Activated naive CD4-positive, alpha-beta T cell treated with anti-CD3 and anti-CD28 coated beads, Interleukin-2, amount 50 U/mL, for 16 hours (primary cell): ENCODE measurements around the gene DCLK1.

Source experiments
- DNase-seq: peaks from one replicate; pipeline ENCODE4 v3.0.0-alpha.2; 2020

DCLK1 gene

GRCh38 chr13:35817642-35818607, 313.3 kb downstream of the DCLK1 start:
- no peak for DNase-seq

- DNase-seq = no peak
These were observed 316.6 kb downstream of the DCLK1 start for GRCh38 chr13:35814605-35815011.

- no peak for DNase-seq
These were observed 318.4 kb downstream of the DCLK1 start for GRCh38 chr13:35812736-35813135.

DNA sequence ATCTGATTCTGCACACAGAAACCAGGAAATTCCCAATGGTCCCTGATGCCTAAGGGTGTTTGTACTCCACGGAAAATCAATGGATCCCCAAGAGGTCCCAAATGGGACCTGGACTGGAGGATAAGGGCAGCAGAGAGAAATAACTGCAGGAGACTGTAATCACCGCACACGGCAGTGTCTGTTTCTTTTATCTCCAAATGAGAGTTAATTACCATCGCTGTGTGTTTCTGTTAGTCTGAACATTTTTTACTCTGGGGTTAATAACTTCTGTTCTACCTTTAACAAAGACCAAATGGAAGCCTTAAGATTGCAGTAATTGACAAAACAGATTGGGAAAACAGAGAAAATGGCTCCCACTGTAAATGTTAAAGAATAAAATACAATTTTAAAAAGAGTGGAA, 320.9 kb downstream of the DCLK1 start:
- no peak for DNase-seq

DNA sequence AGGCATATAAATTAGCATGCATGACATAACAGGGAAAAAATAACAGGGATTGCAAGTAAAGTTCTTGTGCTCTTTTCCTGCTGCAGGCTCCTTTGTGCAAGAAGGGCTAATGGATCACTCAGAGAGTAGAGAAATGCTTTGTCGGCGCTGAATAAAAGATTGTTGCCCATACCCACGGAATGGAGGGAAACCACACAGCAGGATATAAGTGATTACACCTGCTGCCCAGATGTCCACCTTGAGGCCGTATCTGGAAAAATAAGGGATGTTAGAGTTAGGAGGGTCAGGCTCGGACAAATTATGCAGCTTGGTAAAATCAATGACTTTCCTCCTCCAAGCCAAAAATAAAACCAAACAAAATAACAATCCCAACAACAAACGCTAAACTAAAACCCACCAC, 322.3 kb downstream of the DCLK1 start:
- DNase-seq = no peak

- no peak for DNase-seq
These were observed 326.3 kb downstream of the DCLK1 start for GRCh38 chr13:35804901-35805300.

- DNase-seq = no peak
These were observed 333.2 kb downstream of the DCLK1 start for GRCh38 chr13:35797991-35798390.

DNA sequence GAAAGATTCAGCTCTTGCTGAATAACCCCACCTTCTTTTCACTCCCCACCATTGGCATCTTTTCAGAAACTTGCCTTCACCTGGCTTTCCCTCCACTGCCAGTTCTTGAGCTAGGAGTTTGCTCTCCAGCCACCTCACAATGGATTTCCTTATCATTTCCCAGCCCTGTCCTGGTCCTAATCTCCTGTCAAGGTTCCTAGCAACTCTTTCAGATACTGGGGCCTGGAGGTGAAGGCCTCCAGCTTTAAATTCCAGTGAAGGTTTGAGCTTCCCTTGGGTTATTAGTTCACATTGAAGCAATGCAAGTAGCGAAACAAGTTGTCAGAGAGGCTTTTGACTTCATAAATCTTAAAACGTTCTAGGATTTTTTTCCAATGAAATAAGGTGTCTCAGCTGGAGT, 333.9 kb downstream of the DCLK1 start:
- DNase-seq = no peak

GRCh38 chr13:35796623-35797022, 334.6 kb downstream of the DCLK1 start:
- no peak for DNase-seq

DNA sequence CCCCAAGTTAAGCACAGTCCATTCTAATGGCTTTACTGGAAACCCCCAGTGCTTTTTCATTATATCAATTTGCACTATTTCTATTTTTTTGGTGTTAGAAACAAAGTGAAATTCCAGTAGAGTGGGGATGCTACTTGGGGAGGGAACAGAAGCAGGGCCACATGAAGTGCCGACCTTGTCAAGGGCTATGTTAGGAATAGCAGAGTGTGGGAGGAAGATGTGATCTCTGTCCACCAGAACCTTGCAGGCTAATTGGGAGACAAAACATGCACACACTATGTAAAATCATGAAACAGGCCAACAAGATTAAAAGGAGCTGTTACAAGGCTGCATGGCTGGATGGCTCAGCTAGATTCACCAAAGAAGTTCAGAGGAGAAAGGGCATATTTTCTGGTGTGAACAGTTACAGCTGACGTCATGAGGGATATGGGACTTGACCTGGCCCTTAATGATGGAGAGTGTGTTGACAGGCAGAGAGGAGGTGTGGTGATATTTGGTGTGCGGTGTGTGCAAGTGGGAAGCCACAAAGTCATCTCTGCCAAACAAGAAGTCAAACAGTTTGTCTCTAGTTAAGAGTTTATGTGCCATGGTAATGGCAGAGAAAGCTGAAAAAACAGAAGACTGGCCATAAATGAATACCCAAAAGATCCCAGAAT, 336.3 kb downstream of the DCLK1 start:
- no peak for DNase-seq

DNA sequence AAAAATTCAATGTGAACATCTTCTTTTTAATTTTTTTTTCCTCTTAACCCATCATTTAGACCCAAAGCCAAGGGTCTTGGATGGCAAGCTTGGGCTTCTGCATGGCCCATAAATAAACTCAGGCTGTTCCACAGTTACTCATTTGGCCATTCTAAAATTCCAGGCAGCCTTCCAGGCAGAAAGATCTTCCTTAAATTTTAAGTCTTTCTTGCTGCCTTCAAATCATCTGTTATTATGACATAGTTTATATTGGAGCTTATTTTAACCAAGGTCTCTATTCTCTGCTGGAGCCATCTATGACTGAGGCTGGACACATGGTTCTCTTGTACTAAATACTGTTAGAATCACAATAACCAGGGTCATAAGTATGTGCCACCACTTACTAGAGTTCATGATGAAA, 337.4 kb downstream of the DCLK1 start:
- DNase-seq = no peak

DNA sequence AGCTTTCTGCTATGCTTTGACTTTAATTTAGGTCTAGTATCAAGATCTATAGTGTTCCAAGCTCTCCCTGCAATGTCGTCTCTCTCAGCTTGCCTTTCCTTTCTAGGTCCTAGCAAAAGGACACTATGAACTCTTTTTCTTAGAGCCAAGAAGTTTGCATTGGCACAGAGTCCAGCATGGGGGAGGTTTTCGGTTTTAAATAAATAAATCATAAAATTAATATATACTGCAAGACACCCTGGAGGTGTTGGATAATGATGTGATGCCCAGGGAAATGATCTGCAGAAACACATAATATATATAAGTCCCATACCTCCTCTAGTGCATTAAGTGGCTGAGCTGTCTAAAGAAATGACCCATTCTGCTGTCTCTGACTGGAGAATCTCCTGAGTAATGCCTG, 338.3 kb downstream of the DCLK1 start:
- DNase-seq = no peak

DNA sequence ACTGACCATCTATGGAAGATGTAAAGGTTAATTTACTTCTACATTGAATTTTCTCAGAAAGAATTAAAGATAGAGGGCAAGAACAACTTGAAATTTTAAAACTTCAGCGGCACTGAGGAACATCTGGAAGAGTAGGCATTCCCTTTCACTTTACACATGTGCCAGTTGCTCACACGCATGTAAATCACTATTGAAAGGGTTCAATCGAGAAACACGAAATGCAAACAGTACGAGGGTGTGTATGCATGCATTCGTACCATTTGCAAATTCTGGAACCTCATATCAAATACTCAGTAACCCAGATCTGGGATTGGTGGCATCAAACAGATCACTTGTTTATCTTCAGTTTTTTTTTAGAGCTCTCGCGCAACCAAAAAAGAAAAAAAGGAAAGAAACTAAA, 339.2 kb downstream of the DCLK1 start:
- no peak for DNase-seq

GRCh38 chr13:35791184-35791851, 339.9 kb downstream of the DCLK1 start:
- DNase-seq = no peak

GRCh38 chr13:35789335-35790165, 341.6 kb downstream of the DCLK1 start:
- DNase-seq = no peak

GRCh38 chr13:35787937-35788336, 343.2 kb downstream of the DCLK1 start:
- no peak for DNase-seq

GRCh38 chr13:35785576-35786303, 345.4 kb downstream of the DCLK1 start:
- DNase-seq = no peak

- DNase-seq = no peak
These were observed 346.8 kb downstream of the DCLK1 start for GRCh38 chr13:35784286-35784951.

GRCh38 chr13:35782793-35783192, 348.4 kb downstream of the DCLK1 start:
- no peak for DNase-seq

DNA sequence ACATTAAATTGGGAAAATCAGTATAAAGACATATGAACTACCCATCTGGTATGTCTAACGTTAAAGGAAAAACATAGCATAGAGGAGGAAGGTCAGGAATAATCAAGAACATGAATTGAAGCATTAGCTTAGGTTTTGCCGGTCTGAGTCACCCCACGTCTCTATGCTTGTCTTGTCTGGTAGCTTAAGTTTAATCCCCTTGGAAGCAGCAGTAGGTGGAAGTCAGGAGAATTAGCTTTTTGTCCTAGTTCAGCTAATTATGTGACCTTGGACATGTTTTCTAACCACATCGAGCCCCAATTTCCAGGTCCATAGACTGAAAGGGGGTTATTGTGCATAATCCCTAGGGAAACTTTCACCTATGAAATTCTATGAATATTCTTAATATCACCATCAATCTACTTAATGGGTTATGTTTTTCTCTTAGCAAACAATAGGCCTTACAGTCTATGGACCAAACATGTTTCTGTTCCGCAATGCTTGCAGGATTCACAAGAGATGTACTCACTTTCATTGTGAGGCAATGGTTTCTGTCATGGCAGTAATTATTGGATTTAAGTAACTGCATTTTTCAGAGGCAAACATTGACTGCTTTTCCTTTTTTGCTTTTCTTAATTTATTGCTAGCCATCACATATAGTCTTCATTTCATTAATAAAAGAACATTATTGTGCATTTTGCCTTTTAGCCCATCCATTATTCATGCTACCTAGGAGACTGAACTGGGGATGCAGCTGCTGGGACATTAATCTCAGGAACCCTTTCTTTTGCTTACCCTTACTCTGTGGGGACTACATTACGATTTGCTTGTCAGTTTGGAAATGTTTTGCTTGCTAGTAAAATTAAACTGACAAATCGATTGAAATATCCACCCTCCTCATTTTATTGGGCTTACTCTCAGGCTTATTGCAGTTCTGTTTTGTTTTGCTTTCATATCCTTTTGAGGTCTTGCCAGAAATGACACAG, 349.9 kb downstream of the DCLK1 start:
- no peak for DNase-seq
